Left lung (tissue), 10 donors: Measurements from ENCODE around the gene EPHA4. TPM values are rescaled to one million over a fixed set of nuclear protein-coding genes. Genes with fewer than 3 reads are reported as not detected.

ENCODE experiments used
- ATAC-seq: fragments of 200-7000 bp; cut with Tn5 transposase; one replicate; pipeline ENCODE4 v1.9.1; 2020; ENCODE audit warnings: moderate library complexity
- DNase-seq, 4 donors: peaks; one replicate each; pipeline ENCODE4 v3.0.0-alpha.2; 2013 to 2020
- H3K27ac ChIP-seq, 2 donors: fragments of 200-600 bp; sonication (generic) in 1 of 2; one replicate each; pipeline versions ENCODE4 v1.5.0 to v1.8.0; 2020 to 2021
- H3K27me3 ChIP-seq, 2 donors: fragments of 200-600 bp; sonication (generic) in 1 of 2; one replicate each; pipeline versions ENCODE4 v1.5.0 to v1.8.0; 2020 to 2021
- H3K36me3 ChIP-seq, 2 donors: fragments of 200-600 bp; sonication (generic) in 1 of 2; one replicate each; pipeline versions ENCODE4 v1.5.0 to v1.8.0; 2020 to 2021
- H3K4me1 ChIP-seq, 2 donors: fragments of 200-600 bp; one replicate each; pipeline ENCODE4 v1.8.0; 2021
- H3K4me3 ChIP-seq, 2 donors: fragments of 200-600 bp; sonication (generic) in 1 of 2; one replicate each; pipeline versions ENCODE4 v1.5.0 to v1.8.0; 2020 to 2021; ENCODE audit warnings: mild to moderate bottlenecking in 1 of 2
- H3K9me3 ChIP-seq, 2 donors: fragments of 200-600 bp; sonication (generic) in 1 of 2; one replicate each; pipeline versions ENCODE4 v1.5.0 to v1.8.0; 2020 to 2021
- intact Hi-C, 2 donors: fragments of 100-400 bp; cut with DNase I; formaldehyde crosslinking; loops; one replicate each; pipeline versions ENCODE4 v1.11.2 to v1.14.2; 2022
- polyA plus RNA-seq, 6 donors: library from polyadenylated mRNA; unstranded; fragments of 120-200 nt; gene quantifications; one replicate each; pipeline ENCODE4 v1.2.1, GENCODE V29; 2013; ENCODE audit not compliant: insufficient read length in 6 of 6
- total RNA-seq, 2 donors: library from RNA; stranded (reverse); fragmentation: NEBNext Ultra II Directional; extraction: Animal tissue kit (Norgen Biotek cat#: 25700); gene quantifications; one replicate each; pipeline ENCODE4 v1.2.1, GENCODE V29; 2021
- TF ChIP-seq, protein P1 (sequence below), 2 donors: fragments of 200-600 bp; sonication (generic) in 1 of 2; IDR thresholded peaks; one replicate each; pipeline versions ENCODE4 v1.5.0 to v1.8.0; 2021; ENCODE audit warnings: antibody characterized with exemption in 2 of 2
- donor health status: DM: no; HTN: yes; CAD: no.
- donor health status: DM: no; HTN: no; CAD: no.

The EPHA4 gene
- total and polyA plus RNA-seq, 8 donors: 17.7 to 41.0 (median 24.8) TPM

GRCh38 chr2:221529943-221530652 lies 42.0 kb downstream of the EPHA4 start:
- Histone ChIP-seq H3K27me3 (no peaks in the 10 kb centered on the region), H3K27ac (peak overlapping the region in 1 of 2 donors; percentile 75), H3K4me3 (no peak overlapping the region), H3K4me1 (peaks cover 18 to 22% of the 10 kb centered on the region in 2 donors), H3K36me3 (no peaks in the 10 kb centered on the region), H3K9me3 (no peaks in the 10 kb centered on the region)
- TF ChIP-seq, protein P1, sequence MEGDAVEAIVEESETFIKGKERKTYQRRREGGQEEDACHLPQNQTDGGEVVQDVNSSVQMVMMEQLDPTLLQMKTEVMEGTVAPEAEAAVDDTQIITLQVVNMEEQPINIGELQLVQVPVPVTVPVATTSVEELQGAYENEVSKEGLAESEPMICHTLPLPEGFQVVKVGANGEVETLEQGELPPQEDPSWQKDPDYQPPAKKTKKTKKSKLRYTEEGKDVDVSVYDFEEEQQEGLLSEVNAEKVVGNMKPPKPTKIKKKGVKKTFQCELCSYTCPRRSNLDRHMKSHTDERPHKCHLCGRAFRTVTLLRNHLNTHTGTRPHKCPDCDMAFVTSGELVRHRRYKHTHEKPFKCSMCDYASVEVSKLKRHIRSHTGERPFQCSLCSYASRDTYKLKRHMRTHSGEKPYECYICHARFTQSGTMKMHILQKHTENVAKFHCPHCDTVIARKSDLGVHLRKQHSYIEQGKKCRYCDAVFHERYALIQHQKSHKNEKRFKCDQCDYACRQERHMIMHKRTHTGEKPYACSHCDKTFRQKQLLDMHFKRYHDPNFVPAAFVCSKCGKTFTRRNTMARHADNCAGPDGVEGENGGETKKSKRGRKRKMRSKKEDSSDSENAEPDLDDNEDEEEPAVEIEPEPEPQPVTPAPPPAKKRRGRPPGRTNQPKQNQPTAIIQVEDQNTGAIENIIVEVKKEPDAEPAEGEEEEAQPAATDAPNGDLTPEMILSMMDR (IDR thresholded peaks at IDR 0.05): no peak
- intact Hi-C loops: no loop called here
- DNase-seq (no peak), ATAC-seq (peak; percentile 46)

DNA sequence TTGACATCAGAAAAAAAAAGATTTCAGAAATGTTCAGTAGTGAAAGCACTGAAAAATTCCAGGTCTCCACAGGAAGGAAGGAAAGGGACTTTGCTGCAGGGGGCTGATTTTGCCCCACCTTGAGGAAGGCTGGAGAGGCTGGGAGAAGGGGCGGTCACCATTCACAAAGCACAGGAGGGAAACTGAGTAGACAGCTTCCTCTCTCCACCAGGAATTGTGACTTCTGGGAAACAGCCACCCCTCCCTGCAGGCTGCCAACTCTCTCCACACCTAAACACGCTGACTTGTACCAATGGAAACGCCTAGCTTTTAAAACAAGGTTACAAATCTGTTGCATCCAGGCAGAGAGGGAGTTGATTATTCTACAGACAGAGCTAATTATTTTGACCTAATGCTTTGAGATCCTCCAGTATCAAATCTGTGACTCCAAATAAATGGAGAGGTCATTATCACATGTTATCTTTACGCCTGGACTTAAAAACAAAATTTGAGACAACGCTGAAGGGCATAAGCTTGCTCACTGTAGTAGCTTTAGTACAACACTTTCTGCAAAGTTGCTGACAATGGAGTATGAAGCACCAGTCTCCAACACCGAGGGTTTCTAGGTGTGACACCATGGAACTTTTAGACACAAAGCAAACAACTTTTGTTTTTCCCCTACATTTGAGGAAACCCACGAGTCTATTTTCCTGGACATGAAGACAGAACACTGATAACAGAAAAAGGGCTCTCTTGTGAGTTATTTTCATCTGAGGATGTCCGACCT lies 42.7 kb downstream of the EPHA4 start:
- no peaks in the 10 kb centered on the region for H3K27me3 ChIP-seq
- intact Hi-C loops: no loop called here
- ATAC-seq: no peak
- no peak overlapping the region for H3K4me3 ChIP-seq
- H3K4me1 ChIP-seq: peaks cover 18 to 22% of the 10 kb centered on the region in 2 donors
- H3K36me3 ChIP-seq: no peaks in the 10 kb centered on the region
- no peaks in the 10 kb centered on the region for H3K9me3 ChIP-seq
- TF ChIP-seq, protein P1 (IDR thresholded peaks at IDR 0.05): no peak
- H3K27ac ChIP-seq: peak overlapping the region in 1 of 2 donors; percentile 75
- DNase-seq: no peak

GRCh38 chr2:221527776-221528309 lies 44.3 kb downstream of the EPHA4 start:
- intact Hi-C loops: no loop called here
- Histone ChIP-seq H3K4me3 (no peak overlapping the region), H3K27me3 (no peaks in the 10 kb centered on the region), H3K4me1 (peaks cover 18 to 22% of the 10 kb centered on the region in 2 donors), H3K36me3 (no peaks in the 10 kb centered on the region), H3K9me3 (no peaks in the 10 kb centered on the region), H3K27ac (peak overlapping the region; percentile 69 to 75)
- DNase-seq (no peak), ATAC-seq (peak; percentile 67)
- TF ChIP-seq, protein P1 (IDR thresholded peaks at IDR 0.05): no peak

DNA sequence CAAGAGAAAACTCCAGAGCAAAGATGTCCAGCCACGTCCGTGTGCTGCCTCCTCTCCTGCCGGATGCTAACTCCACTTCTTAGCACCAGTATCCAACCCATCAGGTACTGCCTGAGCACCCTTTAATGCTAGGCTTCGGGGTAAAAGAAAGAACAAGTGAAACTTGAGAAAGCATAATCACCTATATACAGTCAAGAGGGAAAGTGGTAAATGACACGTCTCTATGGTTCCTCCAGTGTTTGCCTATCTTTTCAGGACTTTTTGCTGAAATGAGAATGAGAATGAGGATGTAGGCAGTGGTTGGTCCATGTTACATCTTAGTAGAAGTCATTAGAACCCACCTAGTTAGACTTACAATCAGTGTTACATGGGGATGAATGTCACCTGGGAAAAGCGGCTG lies 47.9 kb downstream of the EPHA4 start:
- no peaks in the 10 kb centered on the region for H3K9me3 ChIP-seq
- intact Hi-C loops: no loop called here

More for the DNA sequence above, 47.9 kb downstream of the EPHA4 start:
- H3K27ac ChIP-seq: no peak overlapping the region
- H3K4me1 ChIP-seq: peaks cover 4 to 28% of the 10 kb centered on the region in 2 donors
- no peaks in the 10 kb centered on the region for H3K36me3 ChIP-seq
- ATAC-seq: no peak
- TF ChIP-seq, protein P1 (IDR thresholded peaks at IDR 0.05): no peak
- no peak overlapping the region for H3K4me3 ChIP-seq
- H3K27me3 ChIP-seq: no peaks in the 10 kb centered on the region
- DNase-seq: no peak
